ENCODE results near the gene CDC34.

GRCh38 chr19:543910-544608 is 12.5 kb downstream of the CDC34 start, which contains the start of gene GZMM:
- TF ChIP-seq, protein P1, sequence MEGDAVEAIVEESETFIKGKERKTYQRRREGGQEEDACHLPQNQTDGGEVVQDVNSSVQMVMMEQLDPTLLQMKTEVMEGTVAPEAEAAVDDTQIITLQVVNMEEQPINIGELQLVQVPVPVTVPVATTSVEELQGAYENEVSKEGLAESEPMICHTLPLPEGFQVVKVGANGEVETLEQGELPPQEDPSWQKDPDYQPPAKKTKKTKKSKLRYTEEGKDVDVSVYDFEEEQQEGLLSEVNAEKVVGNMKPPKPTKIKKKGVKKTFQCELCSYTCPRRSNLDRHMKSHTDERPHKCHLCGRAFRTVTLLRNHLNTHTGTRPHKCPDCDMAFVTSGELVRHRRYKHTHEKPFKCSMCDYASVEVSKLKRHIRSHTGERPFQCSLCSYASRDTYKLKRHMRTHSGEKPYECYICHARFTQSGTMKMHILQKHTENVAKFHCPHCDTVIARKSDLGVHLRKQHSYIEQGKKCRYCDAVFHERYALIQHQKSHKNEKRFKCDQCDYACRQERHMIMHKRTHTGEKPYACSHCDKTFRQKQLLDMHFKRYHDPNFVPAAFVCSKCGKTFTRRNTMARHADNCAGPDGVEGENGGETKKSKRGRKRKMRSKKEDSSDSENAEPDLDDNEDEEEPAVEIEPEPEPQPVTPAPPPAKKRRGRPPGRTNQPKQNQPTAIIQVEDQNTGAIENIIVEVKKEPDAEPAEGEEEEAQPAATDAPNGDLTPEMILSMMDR (IDR thresholded peaks at IDR 0.05): no peak
- TF ChIP-seq, protein P2, sequence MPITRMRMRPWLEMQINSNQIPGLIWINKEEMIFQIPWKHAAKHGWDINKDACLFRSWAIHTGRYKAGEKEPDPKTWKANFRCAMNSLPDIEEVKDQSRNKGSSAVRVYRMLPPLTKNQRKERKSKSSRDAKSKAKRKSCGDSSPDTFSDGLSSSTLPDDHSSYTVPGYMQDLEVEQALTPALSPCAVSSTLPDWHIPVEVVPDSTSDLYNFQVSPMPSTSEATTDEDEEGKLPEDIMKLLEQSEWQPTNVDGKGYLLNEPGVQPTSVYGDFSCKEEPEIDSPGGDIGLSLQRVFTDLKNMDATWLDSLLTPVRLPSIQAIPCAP (CRISPR knock-in tag; IDR thresholded peaks at IDR 0.05): no peak
- TF ChIP-seq USF2 (CRISPR knock-in tag; IDR thresholded peaks at IDR 0.05) (no peak), JUN (CRISPR knock-in tag; IDR thresholded peaks at IDR 0.05) (no peak), ZNF317 (CRISPR knock-in tag; IDR thresholded peaks at IDR 0.05; ENCODE audit: borderline replicate concordance, low read depth) (no peak), NR1H2 (CRISPR knock-in tag; IDR thresholded peaks at IDR 0.05) (no peak), NR3C1 (CRISPR knock-in tag; conservative IDR thresholded peaks at IDR 0.05; ENCODE audit: low read depth) (no peak)
- TF ChIP-seq, protein P3, sequence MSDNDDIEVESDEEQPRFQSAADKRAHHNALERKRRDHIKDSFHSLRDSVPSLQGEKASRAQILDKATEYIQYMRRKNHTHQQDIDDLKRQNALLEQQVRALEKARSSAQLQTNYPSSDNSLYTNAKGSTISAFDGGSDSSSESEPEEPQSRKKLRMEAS (CRISPR knock-in tag; IDR thresholded peaks at IDR 0.05): no peak
- TF ChIP-seq, protein P4, sequence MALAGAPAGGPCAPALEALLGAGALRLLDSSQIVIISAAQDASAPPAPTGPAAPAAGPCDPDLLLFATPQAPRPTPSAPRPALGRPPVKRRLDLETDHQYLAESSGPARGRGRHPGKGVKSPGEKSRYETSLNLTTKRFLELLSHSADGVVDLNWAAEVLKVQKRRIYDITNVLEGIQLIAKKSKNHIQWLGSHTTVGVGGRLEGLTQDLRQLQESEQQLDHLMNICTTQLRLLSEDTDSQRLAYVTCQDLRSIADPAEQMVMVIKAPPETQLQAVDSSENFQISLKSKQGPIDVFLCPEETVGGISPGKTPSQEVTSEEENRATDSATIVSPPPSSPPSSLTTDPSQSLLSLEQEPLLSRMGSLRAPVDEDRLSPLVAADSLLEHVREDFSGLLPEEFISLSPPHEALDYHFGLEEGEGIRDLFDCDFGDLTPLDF (CRISPR knock-in tag; IDR thresholded peaks at IDR 0.05): no peak
- TF ChIP-seq, protein P5, sequence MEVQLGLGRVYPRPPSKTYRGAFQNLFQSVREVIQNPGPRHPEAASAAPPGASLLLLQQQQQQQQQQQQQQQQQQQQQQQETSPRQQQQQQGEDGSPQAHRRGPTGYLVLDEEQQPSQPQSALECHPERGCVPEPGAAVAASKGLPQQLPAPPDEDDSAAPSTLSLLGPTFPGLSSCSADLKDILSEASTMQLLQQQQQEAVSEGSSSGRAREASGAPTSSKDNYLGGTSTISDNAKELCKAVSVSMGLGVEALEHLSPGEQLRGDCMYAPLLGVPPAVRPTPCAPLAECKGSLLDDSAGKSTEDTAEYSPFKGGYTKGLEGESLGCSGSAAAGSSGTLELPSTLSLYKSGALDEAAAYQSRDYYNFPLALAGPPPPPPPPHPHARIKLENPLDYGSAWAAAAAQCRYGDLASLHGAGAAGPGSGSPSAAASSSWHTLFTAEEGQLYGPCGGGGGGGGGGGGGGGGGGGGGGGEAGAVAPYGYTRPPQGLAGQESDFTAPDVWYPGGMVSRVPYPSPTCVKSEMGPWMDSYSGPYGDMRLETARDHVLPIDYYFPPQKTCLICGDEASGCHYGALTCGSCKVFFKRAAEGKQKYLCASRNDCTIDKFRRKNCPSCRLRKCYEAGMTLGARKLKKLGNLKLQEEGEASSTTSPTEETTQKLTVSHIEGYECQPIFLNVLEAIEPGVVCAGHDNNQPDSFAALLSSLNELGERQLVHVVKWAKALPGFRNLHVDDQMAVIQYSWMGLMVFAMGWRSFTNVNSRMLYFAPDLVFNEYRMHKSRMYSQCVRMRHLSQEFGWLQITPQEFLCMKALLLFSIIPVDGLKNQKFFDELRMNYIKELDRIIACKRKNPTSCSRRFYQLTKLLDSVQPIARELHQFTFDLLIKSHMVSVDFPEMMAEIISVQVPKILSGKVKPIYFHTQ (CRISPR knock-in tag; IDR thresholded peaks at IDR 0.05): no peak
